Progenitor cell of endocrine pancreas (in vitro differentiated cells): Measurements from ENCODE around the gene BNIP2. TPM values are rescaled to one million over a fixed set of nuclear protein-coding genes. Genes with fewer than 3 reads are reported as not detected.

Experiments
- DNase-seq: peaks from one replicate; pipeline ENCODE4 v3.0.0; 2021; ENCODE audit warnings: low spot score; ENCODE audit not compliant: unreplicated experiment
- H3K27ac Mint-ChIP-seq: 2 replicates; pipeline ENCODE4 v1.8.0; 2021; ENCODE audit warnings: mild to moderate bottlenecking, moderate library complexity, mixed read lengths
- H3K27me3 Mint-ChIP-seq: 2 replicates; pipeline ENCODE4 v1.8.0; 2021; ENCODE audit warnings: mixed read lengths
- H3K36me3 Mint-ChIP-seq: 2 replicates; pipeline ENCODE4 v1.8.0; 2022; ENCODE audit warnings: mixed read lengths; ENCODE audit not compliant: insufficient read depth
- H3K4me1 Mint-ChIP-seq: 2 replicates; pipeline ENCODE4 v1.8.0; 2021; ENCODE audit warnings: low read depth, mixed read lengths
- H3K4me3 Mint-ChIP-seq: 2 replicates; pipeline ENCODE4 v1.8.0; 2021; ENCODE audit warnings: low read depth, mild to moderate bottlenecking, moderate library complexity, mixed read lengths
- H3K9me3 Mint-ChIP-seq: 2 replicates; pipeline ENCODE4 v1.8.0; 2021; ENCODE audit warnings: low read depth, mixed read lengths
- CTCF ChIP-seq: fragments of 200-600 bp; sonication (generic); IDR thresholded peaks from one replicate; pipeline ENCODE4 v1.5.0; 2021; ENCODE audit warnings: antibody characterized with exemption, mild to moderate bottlenecking; ENCODE audit not compliant: unreplicated experiment
- total RNA-seq: library from RNA; stranded (reverse); gene quantifications from 2 replicates; pipeline ENCODE4 v1.2.1, GENCODE V29; 2021

The BNIP2 gene
- total RNA-seq, 1 donor from 2014 or later: 58.2 TPM

DNA sequence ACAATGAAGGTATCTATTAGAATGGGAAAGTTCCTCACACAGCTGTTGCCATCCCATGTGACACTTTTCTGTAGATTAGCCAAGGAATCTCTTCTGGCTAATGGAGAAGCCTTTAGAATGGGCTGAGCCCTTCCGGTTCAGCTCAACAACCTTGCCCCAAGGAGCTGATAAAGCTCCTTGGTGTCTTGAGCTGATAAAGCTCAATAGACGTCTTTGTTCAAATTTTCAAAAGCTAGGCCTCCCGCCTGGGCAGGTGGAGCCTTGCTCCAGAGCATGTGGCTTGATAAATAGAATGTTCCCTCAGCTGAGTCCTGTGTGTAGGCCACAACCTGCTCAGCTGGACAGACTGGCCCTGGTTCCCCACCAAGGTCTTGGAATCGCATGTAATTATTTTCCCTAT is 7.2 kb upstream of the BNIP2 start:
- Mint-ChIP-seq H3K4me1 (peaks cover 9% of the 10 kb centered on the region), H3K27me3 (no peaks in the 10 kb centered on the region), H3K27ac (no peak overlapping the region), H3K36me3 (no peaks in the 10 kb centered on the region), H3K4me3 (no peak overlapping the region), H3K9me3 (no peaks in the 10 kb centered on the region)
- DNase-seq: no peak
- no peak for TF ChIP-seq CTCF

DNA sequence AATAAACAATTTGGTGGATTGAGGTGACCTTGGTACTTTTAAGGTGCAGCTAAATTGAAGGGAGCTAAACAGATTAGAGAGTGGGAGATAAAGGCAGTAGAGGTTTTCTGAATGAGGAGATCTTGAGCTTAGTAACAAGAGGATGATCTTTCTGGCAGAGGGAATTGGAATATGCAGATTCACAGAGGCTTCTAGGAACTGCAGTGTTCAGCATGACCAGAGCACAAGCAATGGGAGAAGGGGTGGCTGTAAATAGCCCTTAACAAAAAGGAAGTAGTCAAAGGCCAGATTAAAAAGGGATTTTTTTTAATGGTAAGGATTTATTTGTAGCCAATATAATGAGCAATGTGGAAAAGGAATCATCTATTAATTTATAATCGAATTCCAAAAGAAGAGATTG is 5.7 kb upstream of the BNIP2 start:
- Mint-ChIP-seq H3K4me1 (peaks cover 11% of the 10 kb centered on the region), H3K27ac (no peak overlapping the region)

GRCh38 chr15:59691194-59691805 is 2.2 kb upstream of the BNIP2 start:
- H3K27me3 Mint-ChIP-seq: no peaks in the 10 kb centered on the region
- H3K4me1 Mint-ChIP-seq: peaks cover 18% of the 10 kb centered on the region
- no peaks in the 10 kb centered on the region for H3K9me3 Mint-ChIP-seq
- no peak for DNase-seq
- peaks cover 2% of the 10 kb centered on the region for H3K36me3 Mint-ChIP-seq
- TF ChIP-seq CTCF: peak; percentile 64
- peak overlapping the region; percentile 56 for H3K4me3 Mint-ChIP-seq
- peak overlapping the region; percentile 76 for H3K27ac Mint-ChIP-seq

More for the DNA sequence above, 5.7 kb upstream of the BNIP2 start:
- no peak for DNase-seq
- no peaks in the 10 kb centered on the region for H3K27me3 Mint-ChIP-seq
- TF ChIP-seq CTCF: no peak
- H3K9me3 Mint-ChIP-seq: no peaks in the 10 kb centered on the region
- no peaks in the 10 kb centered on the region for H3K36me3 Mint-ChIP-seq
- no peak overlapping the region for H3K4me3 Mint-ChIP-seq

DNA sequence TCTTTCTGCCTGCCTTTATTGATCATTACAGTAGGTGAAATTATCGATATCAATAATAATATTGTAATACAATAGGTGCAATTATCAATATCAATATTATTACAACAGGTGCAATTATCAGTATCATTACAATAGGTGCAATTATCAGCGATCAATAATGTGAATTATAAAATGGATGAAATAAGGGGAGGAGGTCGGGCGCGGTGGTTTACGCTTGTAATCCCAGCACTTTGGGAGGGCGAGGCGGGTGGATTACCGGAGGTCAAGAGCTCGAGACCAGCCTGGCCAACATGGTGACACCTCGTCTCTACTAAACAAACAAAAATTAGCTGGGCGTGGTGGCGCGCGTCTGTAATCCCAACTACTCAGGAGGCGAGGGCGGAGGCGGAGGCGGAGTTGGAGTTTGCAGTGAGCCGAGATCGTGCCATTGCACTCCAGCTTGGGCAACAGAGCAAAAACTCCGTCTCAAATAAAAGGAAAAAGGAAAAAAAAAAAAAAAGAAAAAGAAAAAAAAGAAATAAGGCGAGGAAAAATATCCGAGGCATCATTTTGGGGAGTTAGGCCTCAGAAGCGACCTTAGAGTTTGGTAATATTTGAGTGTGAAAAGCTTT is 611 bp upstream of the BNIP2 start:
- Mint-ChIP-seq H3K4me3 (peak overlapping the region; percentile 97), H3K27ac (peak overlapping the region; percentile 99), H3K36me3 (peaks cover 4% of the 10 kb centered on the region), H3K4me1 (peaks cover 21% of the 10 kb centered on the region), H3K9me3 (no peaks in the 10 kb centered on the region), H3K27me3 (no peaks in the 10 kb centered on the region)
- DNase-seq: peak; percentile 25
- TF ChIP-seq CTCF: no peak

DNA sequence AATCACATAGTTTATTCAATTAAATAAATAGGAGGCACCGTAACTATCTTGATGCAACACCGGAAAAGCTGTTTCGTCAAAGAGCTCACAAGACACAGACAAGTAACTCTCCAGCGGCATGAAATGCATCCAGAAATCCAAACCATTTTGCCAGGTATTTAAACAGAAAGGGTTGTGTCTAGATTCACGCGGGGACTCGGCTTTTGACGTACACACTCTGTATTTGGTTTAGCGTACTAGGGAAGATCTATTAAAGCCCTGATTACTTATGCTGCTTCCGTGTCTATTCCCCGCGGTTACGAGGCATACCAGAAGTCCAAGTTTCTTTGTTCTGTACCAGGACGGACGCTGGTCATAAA is 718 bp downstream of the BNIP2 start:
- Mint-ChIP-seq H3K27me3 (no peaks in the 10 kb centered on the region), H3K4me1 (peaks cover 25% of the 10 kb centered on the region), H3K27ac (peak overlapping the region; percentile 99), H3K36me3 (peaks cover 4% of the 10 kb centered on the region), H3K4me3 (peak overlapping the region; percentile 97), H3K9me3 (no peaks in the 10 kb centered on the region)
- no peak for TF ChIP-seq CTCF
- DNase-seq: no peak
